ENCODE results near the gene ARL15.

The ARL15 gene

GRCh38 chr5:54195701-54196100 lies 114.7 kb downstream of the ARL15 start:
- DNase-seq: no peak

DNA sequence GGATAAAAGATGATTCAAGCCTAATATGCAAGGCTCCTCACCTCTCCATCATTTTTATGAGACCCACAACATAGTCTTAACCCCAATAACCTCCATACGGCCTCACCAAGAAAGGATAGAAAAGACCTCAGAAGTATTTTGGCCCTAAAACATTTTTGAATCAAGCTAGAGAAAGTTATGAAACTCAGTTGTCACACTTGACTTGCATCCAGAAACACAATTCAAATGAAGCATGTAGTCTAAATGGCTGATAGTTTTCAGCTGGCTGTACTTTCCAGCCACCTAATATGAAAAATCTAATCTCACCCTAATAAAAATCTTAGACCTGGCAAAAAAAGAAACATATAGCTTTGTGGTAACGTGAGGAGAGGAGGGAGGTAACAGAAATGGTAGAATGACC lies 116.1 kb downstream of the ARL15 start:
- DNase-seq: no peak

- DNase-seq: no peak
These were observed 122.7 kb downstream of the ARL15 start for GRCh38 chr5:54187694-54188093.

GRCh38 chr5:54186912-54187445 lies 123.4 kb downstream of the ARL15 start:
- no peak for DNase-seq

DNA sequence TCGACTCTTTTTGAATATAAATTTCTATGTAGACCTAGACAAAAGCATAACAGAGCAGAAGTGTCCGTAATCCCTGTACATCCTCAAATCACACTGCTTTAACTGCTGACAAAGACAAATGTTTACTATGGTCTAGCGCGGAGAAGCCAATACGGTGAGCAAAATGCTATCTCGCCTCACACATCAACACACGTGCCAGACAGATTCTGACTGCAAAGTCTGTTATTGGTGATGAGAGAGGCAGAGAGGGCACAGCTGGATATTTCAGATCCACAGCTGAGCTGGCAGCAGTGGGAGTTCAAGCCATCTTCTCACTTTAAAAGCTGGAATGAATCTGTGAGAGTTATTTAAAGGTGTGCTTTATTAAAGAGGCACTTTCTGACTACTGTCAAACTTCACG lies 124.3 kb downstream of the ARL15 start:
- no peak for DNase-seq

DNA sequence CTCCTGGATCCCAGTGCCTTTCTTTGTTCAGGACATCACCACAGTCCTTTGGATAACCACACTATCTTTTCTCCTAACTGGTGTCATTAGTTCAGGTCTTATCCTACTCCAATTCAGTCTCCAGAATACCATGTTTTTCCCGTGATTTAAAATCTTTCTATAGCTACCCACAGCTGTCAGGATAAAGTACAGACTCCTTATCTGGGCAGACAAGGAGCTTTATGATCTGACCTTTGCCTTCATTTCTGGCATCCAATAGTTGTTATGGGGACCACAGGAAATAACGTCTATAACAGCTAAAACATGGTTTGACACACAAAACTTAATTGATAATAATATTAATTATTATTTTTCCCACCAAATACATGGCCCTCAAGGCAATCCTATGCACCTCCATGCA lies 125.6 kb downstream of the ARL15 start:
- no peak for DNase-seq

DNA sequence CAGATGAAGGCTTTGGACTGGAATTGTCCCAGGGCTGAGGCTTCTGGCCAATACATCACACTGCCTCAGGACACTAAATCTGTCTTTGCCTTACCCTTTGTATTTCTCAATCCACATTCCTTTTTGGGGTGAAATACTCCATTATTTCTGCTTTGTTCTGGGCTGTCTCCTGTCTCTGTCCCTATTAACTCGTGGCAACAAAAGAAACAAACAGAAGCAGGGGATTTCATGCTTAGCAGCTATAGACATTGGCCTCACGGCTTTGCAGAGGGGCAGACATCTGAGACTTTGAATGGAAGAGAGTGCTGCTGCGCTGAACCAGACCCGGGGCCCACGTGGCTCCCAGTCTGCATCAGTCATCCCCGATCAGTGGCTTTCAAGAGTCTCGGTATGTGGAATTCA lies 129.7 kb downstream of the ARL15 start:
- DNase-seq: no peak

GRCh38 chr5:54178991-54179390 lies 131.4 kb downstream of the ARL15 start:
- no peak for DNase-seq

DNA sequence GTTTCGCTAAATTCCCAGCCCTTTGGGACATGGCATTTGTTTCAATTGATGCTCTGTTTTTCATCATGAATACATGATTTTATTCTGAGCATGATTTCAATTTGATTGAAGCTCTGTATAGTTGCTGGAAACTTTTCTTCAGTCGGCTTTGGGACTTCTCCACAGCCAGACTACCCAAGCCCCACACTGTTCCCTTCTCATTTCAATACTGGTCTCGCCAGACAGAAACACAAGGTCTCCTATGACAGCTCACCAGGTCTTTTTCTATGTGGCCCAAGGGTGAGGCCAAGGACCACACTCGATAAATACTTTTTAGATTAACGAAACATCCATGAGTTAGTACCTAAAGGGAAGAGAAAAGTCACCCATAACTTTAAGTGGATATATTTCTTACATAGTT lies 132.2 kb downstream of the ARL15 start:
- DNase-seq: no peak

GRCh38 chr5:54177058-54177457 lies 133.3 kb downstream of the ARL15 start:
- no peak for DNase-seq

GRCh38 chr5:54176066-54176830 lies 134.1 kb downstream of the ARL15 start:
- DNase-seq: no peak

DNA sequence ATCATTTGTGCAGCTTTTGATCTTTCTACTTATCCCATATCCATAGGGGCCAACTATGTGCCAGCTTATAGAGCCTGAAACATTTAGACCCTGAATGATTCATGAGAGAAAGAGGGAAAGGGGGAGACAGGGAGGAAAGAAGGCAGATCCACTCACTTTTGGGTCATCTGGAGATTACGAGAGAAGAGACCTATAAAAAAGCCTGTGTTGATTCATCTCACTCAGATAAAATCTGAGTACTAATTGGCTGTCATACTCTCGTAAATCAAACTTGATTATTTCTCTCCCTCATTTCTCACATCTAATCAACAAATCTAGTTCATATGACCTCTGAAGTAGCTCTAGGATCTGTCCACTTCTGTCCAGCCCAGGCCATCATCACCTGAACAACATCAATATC lies 137.1 kb downstream of the ARL15 start:
- no peak for DNase-seq

GRCh38 chr5:54171645-54172384 lies 138.6 kb downstream of the ARL15 start:
- no peak for DNase-seq

DNA sequence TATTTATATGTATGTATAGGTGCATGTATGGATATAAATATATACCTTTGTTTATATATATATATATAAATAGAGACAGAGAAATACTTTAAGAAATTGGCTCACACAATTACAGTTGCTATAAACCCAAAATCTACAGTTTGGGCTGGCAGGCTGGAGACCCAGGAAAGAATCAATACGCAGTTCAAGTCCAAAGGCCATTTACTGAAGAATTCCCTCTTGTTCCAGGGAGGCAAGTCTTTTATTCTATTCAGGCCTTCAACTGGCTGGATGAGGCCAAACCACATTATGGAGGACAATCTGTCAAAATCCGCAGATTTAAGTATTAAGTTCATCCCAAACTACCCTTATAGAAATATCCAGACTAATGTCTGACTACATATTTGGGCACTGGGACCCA lies 144.7 kb downstream of the ARL15 start:
- no peak for DNase-seq

DNA sequence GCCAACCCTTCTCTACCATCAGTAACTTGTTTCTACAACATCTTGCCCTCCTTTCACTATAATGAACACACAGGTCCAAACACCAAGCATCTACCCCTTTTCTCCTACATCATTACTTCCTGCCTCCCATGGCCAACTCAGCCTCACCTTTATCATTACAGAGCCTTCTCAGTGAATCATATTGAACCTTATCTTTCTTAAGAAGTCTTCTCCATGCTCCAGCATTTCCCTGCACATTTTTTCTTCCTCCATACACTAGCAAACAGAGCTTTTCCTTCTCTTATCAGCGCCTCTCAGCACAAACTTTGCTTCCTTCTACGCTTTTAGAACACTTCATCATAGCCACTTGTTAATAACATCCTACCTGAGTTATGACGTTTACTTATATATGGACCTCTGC lies 148.2 kb downstream of the ARL15 start:
- no peak for DNase-seq

DNA sequence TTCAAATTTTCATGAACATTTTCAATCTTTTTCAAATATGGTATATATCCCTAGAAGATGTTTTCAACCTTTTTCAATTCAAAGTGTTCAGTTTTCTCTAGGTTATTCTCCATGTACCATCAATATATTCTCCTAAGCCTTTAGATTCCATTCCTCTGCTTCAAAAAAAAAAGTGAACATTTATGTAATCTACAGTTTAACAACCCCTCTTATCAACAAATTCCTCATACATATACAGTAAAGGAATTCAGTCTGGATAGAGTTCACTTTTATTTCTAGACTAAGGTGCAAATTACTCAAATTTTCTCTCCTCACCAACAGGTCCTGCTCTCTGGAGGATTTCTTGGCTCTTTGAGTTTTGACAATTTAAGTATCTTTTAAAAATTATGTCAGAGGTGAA lies 150.0 kb downstream of the ARL15 start:
- DNase-seq: no peak

DNA sequence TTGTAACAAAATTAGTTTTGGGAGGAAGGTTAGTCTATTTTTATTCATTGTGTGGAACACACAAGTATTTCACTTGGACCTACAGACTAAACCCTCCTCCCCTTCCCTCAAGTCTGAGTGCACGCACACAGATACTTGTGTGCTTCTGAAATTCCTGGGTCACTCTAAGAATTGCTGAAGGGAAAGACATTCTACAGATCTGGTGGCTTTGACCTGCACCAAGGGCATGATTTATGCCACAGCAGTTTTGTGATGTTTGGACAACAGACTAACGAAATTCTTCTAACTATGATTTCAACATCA lies 150.5 kb downstream of the ARL15 start:
- DNase-seq: no peak

DNA sequence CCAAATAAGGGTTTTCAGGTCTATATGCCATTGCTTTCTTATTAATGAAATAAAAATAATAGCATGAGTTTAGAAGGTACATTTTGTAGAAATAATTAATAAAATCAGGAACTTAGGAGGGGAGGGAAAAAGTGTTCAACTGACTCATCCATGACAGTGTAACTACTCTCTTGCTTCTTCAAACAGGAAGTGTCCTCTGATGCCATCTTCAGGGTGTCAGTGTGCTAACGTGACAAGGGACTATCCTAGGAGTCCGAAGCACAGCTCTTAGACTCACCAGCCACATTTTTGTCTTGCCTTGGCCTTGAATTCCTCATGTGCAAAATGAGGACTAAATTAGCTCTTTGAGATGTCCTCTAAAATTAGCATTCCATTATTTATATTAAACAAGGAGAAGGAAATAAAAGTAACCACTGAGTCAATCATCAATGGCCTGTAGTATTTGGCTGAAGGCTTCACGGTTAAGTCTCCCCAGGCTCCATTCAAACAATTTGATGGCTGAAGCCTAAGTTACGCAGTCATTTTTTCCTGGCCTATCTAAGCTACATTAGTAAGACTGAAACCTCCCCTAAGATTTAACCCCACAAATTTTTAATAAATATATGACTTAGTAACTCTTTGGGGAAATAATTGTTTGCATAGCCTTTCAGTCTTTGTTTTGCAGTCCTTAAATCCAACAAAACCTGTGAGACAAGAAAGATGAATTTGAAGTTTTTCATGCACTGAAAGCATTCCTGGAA lies 151.1 kb downstream of the ARL15 start:
- no peak for DNase-seq

DNA sequence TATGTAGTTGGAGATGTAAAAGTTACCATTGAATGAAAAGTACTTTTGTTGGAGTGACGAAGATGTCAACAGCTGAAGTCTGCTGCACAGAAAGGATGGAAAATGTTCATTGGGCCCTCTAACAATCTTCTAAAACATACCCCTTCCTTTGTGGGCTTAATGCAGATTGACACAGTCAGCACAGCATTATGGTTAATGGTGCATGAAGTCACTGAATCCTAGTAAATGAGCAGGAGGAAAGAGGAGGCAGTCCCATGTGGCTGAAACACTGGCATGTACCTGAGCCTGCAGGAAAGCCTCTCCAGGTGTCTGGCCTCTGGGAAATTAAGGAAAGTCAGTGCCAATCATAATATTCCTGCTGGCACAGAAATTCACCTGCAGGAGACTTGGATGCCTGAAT lies 153.8 kb downstream of the ARL15 start:
- DNase-seq: no peak

GRCh38 chr5:54150841-54151240 lies 159.5 kb downstream of the ARL15 start:
- no peak for DNase-seq

- no peak for DNase-seq
These were observed 161.5 kb downstream of the ARL15 start for GRCh38 chr5:54148858-54149257.

GRCh38 chr5:54148067-54148845 lies 162.1 kb downstream of the ARL15 start:
- no peak for DNase-seq

GRCh38 chr5:54146916-54147315 lies 163.5 kb downstream of the ARL15 start:
- no peak for DNase-seq
